Fibroblast of villous mesenchyme (primary cell): Measurements from ENCODE around the gene GIPC3. TPM values are rescaled to one million over a fixed set of nuclear protein-coding genes. Genes with fewer than 3 reads are reported as not detected.

Experiments
- DNase-seq: peaks from one replicate; pipeline ENCODE4 v3.0.0-alpha.2; 2010; ENCODE audit warnings: low read depth
- H3K4me3 ChIP-seq: 2 replicates; pipeline ENCODE4 v1.5.1; 2011; ENCODE audit warnings: low read depth, mild to moderate bottlenecking, low read length
- total RNA-seq: library from RNA; depleted of rRNA; stranded (reverse); fragments of >200 nt; gene quantifications from 2 replicates; pipeline ENCODE4 v1.2.3, GENCODE V29; 2012
- TF ChIP-seq, protein P1 (sequence below): IDR thresholded peaks from 2 replicates; pipeline ENCODE4 v1.5.1; 2012; ENCODE audit warnings: low read depth, mild to moderate bottlenecking, low read length; ENCODE audit not compliant: insufficient read depth

Gene GIPC3
- total RNA-seq, 1 donor: 0.43 TPM

DNA sequence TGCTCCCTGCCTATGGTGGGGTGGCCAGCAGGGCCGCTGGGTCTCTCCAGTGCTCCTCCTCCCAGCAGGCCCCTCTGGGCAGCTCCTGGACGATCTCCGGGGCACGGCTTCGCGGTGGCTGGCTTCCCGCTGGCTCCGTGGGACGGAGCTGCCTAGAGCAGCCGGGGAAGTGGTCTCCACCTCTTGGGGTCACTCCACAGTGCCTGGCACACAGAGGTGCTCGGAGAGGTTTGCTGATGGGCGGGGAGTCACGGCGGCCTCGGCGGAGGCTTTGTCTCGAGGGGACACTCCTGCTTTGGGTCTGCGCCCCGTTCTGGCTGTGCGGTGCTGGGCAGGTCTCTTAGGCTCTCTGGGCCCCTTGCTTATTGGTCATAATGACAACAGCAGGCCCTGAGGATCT, 51.2 kb downstream of the GIPC3 start:
- TF ChIP-seq, protein P1, sequence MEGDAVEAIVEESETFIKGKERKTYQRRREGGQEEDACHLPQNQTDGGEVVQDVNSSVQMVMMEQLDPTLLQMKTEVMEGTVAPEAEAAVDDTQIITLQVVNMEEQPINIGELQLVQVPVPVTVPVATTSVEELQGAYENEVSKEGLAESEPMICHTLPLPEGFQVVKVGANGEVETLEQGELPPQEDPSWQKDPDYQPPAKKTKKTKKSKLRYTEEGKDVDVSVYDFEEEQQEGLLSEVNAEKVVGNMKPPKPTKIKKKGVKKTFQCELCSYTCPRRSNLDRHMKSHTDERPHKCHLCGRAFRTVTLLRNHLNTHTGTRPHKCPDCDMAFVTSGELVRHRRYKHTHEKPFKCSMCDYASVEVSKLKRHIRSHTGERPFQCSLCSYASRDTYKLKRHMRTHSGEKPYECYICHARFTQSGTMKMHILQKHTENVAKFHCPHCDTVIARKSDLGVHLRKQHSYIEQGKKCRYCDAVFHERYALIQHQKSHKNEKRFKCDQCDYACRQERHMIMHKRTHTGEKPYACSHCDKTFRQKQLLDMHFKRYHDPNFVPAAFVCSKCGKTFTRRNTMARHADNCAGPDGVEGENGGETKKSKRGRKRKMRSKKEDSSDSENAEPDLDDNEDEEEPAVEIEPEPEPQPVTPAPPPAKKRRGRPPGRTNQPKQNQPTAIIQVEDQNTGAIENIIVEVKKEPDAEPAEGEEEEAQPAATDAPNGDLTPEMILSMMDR: no peak
- H3K4me3 ChIP-seq: no peak overlapping the region
- no peak for DNase-seq

GRCh38 chr19:3636962-3637361, 51.7 kb downstream of the GIPC3 start:
- no peak for DNase-seq
- no peak overlapping the region for H3K4me3 ChIP-seq
- TF ChIP-seq, protein P1: no peak

DNA sequence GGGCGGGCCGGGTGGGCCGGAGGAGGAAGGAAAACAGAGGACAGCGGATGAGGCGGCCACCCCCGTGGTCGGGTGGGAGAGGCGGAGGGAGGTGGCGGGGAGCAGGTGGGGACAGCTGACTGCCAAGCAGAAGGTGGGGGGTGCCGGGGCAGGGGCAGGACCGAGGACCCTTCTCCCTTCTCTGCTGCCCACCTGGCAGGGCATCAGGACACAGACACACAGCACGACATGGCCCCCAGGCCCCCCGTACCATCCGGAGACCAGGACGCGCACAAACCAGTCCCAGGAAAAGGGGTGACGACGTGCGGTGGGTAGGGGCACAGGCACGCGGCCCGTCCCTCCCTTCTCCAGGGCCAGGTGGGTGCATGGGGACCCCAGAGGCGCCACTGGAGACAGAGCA, 52.3 kb downstream of the GIPC3 start:
- no peak for DNase-seq
- TF ChIP-seq, protein P1: no peak
- H3K4me3 ChIP-seq: no peak overlapping the region

DNA sequence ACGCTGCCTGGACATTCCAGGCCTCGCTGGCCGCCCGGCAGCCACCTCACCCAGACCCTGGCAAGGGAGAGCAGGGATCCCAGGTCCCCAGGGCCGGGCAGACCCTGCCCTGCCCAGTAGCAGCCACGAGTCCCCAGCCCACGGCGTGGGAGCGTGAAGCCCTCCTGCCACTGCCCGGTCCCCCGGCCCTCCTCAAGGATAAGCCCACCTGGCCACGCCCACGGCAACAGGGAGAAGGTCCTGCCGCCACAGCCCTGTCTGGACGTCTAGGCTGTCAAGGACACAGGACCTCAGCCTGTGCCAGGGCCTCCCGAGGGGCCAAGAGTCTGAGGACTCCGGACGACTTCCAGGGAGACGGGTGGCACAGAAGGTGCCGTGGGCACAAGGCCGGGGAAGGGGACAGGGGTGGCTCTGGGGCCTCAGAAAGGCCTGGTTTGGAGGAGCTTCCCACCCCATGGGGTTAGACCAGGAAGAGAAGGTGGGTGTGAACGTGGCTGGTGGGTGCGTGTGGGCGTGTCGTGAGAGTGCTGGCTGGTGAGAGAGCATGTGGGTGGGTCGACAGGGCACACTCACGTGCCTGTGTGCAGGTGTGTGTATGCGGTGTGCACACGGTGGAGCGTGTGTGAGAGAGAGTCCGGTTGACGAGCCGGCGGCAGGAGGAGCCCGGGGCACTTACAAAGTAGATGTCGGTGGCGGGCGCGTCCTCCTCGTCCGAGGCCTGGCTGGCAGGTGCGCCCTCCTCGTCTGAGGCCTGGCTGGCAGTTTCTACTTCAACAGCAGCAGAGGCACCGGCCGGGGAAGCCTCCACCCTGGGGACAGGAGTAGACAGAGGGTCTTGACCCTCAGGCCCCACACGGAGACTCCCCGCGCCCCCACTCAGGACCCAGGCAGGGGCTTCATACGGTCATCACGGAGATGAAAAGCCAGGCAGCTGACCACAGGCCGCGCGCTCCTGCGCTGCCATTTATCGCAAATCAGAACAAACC, 53.2 kb downstream of the GIPC3 start:
- TF ChIP-seq, protein P1: no peak
- DNase-seq: no peak
- H3K4me3 ChIP-seq: no peak overlapping the region

- TF ChIP-seq, protein P1: no peak
- no peak for DNase-seq
- no peak overlapping the region for H3K4me3 ChIP-seq
Measured at GRCh38 chr19:3639479-3639878, 54.2 kb downstream of the GIPC3 start.

GRCh38 chr19:3641515-3642269, 56.4 kb downstream of the GIPC3 start:
- TF ChIP-seq, protein P1: no peak
- no peak for DNase-seq
- no peak overlapping the region for H3K4me3 ChIP-seq
